GM11168 (cell line): ENCODE data around the gene ATP2A1.
"Not testable (repeated sequence)": the region's sequence is repeated elsewhere in the genome, so short reads cannot be mapped to it uniquely, and the experiment has no call there.

Source experiments
- in situ Hi-C: fragments of 300-500 bp; cut with MboI; formaldehyde crosslinking; loops from one replicate; pipeline ENCODE4 v1.12.0; 2022; ENCODE audit warnings: low sequenced_read_pairs; ENCODE audit not compliant: unreplicated experiment

The ATP2A1 gene

GRCh38 chr16:28902909-28903308 lies 24.6 kb downstream of the ATP2A1 start:
- in situ Hi-C loops, result no loop called here

GRCh38 chr16:28903344-28904042 lies 25.2 kb downstream of the ATP2A1 start:
- in situ Hi-C loops, result no loop called here

GRCh38 chr16:28904363-28904762 lies 26.1 kb downstream of the ATP2A1 start:
- in situ Hi-C loops, result no loop called here

GRCh38 chr16:28904828-28905227 lies 26.5 kb downstream of the ATP2A1 start:
- in situ Hi-C loops, result no loop called here

GRCh38 chr16:28905229-28905754 lies 27.0 kb downstream of the ATP2A1 start:
- in situ Hi-C loops, result no loop called here

- in situ Hi-C loops, result no loop called here
Observed at GRCh38 chr16:28905800-28906372, 27.6 kb downstream of the ATP2A1 start.

- in situ Hi-C loops, result no loop called here
Observed at GRCh38 chr16:28910086-28911031, 32.1 kb downstream of the ATP2A1 start.

- in situ Hi-C loops, result no loop called here
Observed at GRCh38 chr16:28912558-28912957, 34.3 kb downstream of the ATP2A1 start.

GRCh38 chr16:28913946-28914724 lies 35.8 kb downstream of the ATP2A1 start:
- in situ Hi-C loops, result no loop called here

- in situ Hi-C loops, result no loop called here
Observed at GRCh38 chr16:28915181-28915580, 36.9 kb downstream of the ATP2A1 start.

- in situ Hi-C loops, result no loop called here
Observed at GRCh38 chr16:28917095-28917494, 38.8 kb downstream of the ATP2A1 start.

- in situ Hi-C loops, result no loop called here
Observed at GRCh38 chr16:28918698-28919097, 40.4 kb downstream of the ATP2A1 start.

GRCh38 chr16:28923231-28923587 lies 44.9 kb downstream of the ATP2A1 start:
- in situ Hi-C loops, result no loop called here

- in situ Hi-C loops, result no loop called here
Observed at GRCh38 chr16:28923652-28924398, 45.5 kb downstream of the ATP2A1 start.

- in situ Hi-C loops, result no loop called here
Observed at GRCh38 chr16:28924399-28924761, 46.1 kb downstream of the ATP2A1 start.

- in situ Hi-C loops, result no loop called here
Observed at GRCh38 chr16:28924762-28925385, 46.6 kb downstream of the ATP2A1 start, which contains the start of gene RABEP2. Gene RABEP2 (minus strand): TSS chr16:28925238. CDS start chr16:28925163, 75 bp downstream.

GRCh38 chr16:28925386-28926228 lies 47.3 kb downstream of the ATP2A1 start:
- in situ Hi-C loops, result no loop called here

GRCh38 chr16:28926284-28926683 lies 48.0 kb downstream of the ATP2A1 start:
- in situ Hi-C loops, result not testable (repeated sequence)
